Stimulated activated naive CD8-positive, alpha-beta T cell treated with anti-CD3 and anti-CD28 coated beads, Interleukin-15, amount 100 ng/mL, for 72 hours (primary cell): ENCODE measurements around the gene VPS13C.
A peak's percentile ranks its signal among the peaks of the same experiment; 100 is the strongest.
"Not testable (repeated sequence)": the region's sequence is repeated elsewhere in the genome, so short reads cannot be mapped to it uniquely, and the experiment has no call there.

ENCODE experiments used
- ATAC-seq: fragments of 150-1000 bp; cut with Tn5 transposase; 2 replicates; pipeline ENCODE4 v1.10.0; 2021; ENCODE audit warnings: mild to moderate bottlenecking, moderate library complexity
- DNase-seq, 2 donors: peaks; one replicate each; pipeline ENCODE4 v3.0.0; 2021 to 2022
- H3K27ac Mint-ChIP-seq, 2 donors: one replicate each; pipeline ENCODE4 v1.8.0; 2022; ENCODE audit warnings: mild to moderate bottlenecking in 2 of 2, mixed read lengths in 2 of 2, moderate library complexity in 2 of 2
- H3K27me3 Mint-ChIP-seq: one replicate; pipeline ENCODE4 v1.8.0; 2022; ENCODE audit warnings: mixed read lengths
- H3K4me1 Mint-ChIP-seq: one replicate; pipeline ENCODE4 v1.8.0; 2022; ENCODE audit warnings: mild to moderate bottlenecking, mixed read lengths
- H3K4me3 Mint-ChIP-seq, 2 donors: one replicate each; pipeline ENCODE4 v1.8.0; 2022; ENCODE audit warnings: mild to moderate bottlenecking in 2 of 2, mixed read lengths in 2 of 2, moderate library complexity in 1 of 2
- H3K9me3 Mint-ChIP-seq, 2 donors: one replicate each; pipeline ENCODE4 v1.8.0; 2022; ENCODE audit warnings: mixed read lengths in 2 of 2

The VPS13C gene

DNA sequence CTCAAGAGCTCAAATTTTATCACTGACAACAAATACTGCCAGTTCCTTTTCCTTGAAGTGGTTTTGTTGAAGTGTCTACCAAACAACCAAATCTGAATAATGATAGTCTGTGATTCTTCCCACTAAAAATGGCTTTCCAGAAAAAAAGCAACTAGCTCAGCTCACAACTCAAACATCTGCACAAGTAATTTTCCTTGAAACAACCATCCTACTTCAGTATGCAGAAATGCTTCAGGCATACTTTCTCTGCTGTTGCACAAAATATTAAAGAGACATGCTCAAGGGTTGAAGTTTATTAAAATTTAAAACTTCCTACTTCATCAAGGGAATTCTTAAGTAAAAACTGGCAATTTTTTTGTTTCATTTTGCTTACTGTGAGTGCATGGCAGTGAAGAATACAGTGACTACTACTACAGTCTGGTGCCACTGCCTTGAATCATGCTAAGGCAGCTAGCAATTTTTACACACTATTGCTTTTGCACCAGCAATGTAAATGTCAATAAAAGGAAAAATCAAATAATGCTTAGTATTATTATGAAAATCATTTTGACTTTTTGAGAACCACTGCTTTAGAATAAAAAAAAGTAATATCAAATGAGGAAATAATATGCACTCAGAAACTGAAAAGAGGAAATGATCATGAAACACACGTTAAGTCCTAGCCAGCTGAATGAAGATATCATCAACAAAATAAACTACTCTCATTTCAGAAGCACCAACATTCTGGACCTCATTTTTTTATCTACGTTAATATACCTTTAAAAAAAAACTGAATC is 33.6 kb downstream of the VPS13C start:
- DNase-seq: no peak
- H3K9me3 Mint-ChIP-seq: no peaks in the 10 kb centered on the region
- H3K27me3 Mint-ChIP-seq: no peaks in the 10 kb centered on the region
- ATAC-seq: no peak
- H3K4me3 Mint-ChIP-seq: no peak overlapping the region
- no peak overlapping the region for H3K27ac Mint-ChIP-seq
- H3K4me1 Mint-ChIP-seq: no peaks in the 10 kb centered on the region

DNA sequence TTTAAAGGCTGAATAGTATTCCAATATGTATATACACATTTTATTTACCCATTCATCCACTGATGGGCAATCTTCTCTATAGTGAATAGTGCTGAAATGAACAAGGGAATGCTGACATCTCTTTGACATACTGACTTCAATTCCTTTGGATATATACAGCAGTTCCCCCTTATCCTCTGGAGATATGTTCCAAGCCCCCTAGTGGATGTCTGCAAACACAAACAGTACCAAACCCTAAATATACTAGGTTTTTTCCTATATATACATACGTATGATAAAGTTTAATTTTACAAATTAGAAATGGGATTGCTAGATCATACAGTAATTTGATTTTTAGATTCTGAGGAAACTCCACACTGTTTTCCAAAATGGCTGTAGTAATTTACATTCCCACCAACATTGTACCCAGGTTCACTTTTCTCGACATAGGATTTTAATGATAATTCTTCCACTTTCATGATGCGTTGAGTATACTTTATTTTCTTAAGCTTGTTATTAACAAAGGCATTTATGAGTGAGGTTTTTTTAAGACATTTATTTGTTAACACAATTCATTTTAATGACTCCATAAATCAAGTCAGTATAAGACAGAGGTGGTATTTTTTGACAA is 38.2 kb downstream of the VPS13C start:
- H3K9me3 Mint-ChIP-seq: peaks cover 0 to 9% of the 10 kb centered on the region in 2 donors
- no peak for DNase-seq
- H3K4me1 Mint-ChIP-seq: no peaks in the 10 kb centered on the region
- H3K4me3 Mint-ChIP-seq: no peak overlapping the region
- no peak for ATAC-seq
- H3K27ac Mint-ChIP-seq: no peak overlapping the region
- H3K27me3 Mint-ChIP-seq: no peaks in the 10 kb centered on the region

DNA sequence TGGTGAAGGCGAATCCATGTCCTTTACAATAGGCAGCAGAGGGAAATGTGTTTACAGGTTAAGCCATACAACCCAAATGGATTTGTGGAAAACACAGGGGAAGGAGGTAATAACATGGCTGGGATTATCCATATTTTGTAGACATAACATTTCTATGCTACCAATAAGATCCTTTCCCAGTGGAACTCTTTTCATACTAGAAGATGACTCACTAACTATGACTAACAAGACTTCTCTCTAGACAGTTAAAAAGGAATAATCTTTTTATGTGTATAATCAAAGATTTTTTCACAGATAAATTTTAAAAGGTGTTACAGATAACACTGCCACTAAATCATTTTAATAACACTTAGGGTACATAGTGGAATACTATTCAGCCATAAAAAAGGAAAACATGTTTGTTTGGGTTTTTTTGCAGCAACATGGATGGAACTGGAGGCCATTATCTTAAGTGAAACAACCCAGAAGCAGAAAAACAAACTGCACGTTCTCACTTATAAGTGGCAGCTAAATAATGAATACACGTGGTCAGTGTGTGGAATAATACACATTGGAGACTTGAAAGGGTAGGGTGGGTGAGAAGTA is 39.6 kb downstream of the VPS13C start:
- Mint-ChIP-seq H3K9me3 (peaks cover 0 to 15% of the 10 kb centered on the region in 2 donors), H3K4me3 (no peak overlapping the region), H3K27me3 (no peaks in the 10 kb centered on the region), H3K27ac (no peak overlapping the region), H3K4me1 (no peaks in the 10 kb centered on the region)
- no peak for ATAC-seq
- DNase-seq: no peak

DNA sequence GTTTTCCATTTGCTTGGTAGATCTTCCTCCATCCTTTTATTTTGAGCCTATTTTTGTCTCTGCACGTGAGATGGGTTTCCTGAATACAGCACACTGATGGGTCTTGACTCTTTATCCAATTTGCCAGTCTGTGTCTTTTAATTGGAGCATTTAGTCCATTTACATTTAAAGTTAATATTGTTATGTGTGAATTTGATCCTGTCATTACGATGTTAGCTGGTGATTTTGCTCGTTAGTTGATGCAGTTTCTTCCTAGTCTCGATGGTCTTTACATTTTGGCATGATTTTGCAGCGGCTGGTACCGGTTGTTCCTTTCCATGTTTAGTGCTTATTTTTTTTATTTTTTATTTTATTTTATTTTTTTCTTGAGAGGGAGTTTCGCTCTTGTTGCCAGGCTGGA is 54.9 kb downstream of the VPS13C start:
- not testable (repeated sequence) for ATAC-seq, H3K4me3 Mint-ChIP-seq, H3K9me3 Mint-ChIP-seq, H3K27ac Mint-ChIP-seq, H3K27me3 Mint-ChIP-seq, H3K4me1 Mint-ChIP-seq, DNase-seq

DNA sequence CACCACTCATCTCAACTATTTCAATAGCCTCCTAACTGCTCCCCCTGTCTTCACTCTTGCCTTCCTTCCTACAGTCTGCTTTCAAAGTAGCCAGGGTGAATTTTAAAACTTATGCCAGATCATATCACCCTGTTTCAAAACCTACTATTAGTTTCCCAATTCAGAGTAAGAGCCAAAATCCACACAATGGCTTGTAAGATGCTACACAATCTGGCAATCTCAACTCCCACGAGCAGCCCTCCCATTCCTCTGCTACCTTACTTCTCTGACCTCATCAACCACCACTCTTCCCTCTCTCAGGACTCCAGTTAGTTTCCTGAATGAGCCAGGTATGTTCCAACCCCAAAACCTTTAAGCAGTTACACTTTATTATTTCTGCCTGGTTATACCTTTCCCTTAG is 62.5 kb downstream of the VPS13C start:
- Mint-ChIP-seq H3K4me1 (peaks cover 7% of the 10 kb centered on the region), H3K27me3 (no peaks in the 10 kb centered on the region), H3K4me3 (no peak overlapping the region), H3K9me3 (peaks cover 0 to 6% of the 10 kb centered on the region in 2 donors), H3K27ac (peak overlapping the region in 1 of 2 donors; percentile 1)
- DNase-seq (no peak), ATAC-seq (no peak)

DNA sequence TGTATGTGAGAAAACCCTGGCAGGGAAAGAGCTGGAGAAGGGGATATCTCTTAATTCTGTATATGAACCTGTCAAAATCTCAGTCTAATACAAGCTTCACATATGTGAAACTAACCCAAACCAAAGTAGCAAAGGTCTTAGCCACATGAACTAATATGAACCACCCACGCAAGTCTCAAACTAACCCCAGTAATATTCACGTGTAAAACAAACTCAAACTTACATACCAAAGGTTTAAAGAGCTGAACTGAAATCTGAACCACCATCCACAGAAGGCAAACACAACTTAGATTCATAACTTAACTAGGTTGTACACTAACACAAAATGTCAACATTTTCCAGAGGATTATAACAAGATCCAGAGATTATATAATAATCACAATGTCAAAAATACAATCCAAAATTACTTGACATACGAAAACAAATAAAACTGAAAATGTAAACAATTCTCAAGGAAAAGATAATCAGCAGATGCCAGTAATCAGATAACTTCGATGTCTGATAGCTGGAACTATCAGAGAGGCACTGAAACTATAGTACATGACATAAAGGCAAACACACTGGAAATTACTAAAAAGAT is 64.1 kb downstream of the VPS13C start:
- no peak for DNase-seq
- Mint-ChIP-seq H3K9me3 (peaks cover 0 to 6% of the 10 kb centered on the region in 2 donors), H3K4me1 (peaks cover 7% of the 10 kb centered on the region), H3K4me3 (no peak overlapping the region), H3K27ac (no peak overlapping the region), H3K27me3 (no peaks in the 10 kb centered on the region)
- no peak for ATAC-seq

DNA sequence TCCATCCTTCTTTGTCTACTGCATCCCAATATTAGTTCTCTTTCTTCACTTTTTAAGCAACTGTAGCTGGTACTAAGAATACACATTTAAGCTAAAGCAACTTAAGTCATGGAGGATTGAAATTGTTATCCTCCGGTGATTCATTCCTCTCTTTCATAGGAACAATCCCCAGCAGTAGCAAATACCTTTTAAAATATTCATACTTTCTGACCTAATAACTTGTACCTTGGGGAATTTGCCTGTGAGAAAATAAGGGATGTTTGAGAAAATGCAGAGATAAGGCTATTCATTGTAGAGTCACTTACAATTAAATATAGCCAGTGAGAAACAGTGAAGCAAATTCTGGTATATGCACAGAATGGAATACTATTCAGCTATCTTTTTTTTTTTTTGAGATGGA is 66.0 kb downstream of the VPS13C start:
- H3K9me3 Mint-ChIP-seq: peaks cover 0 to 6% of the 10 kb centered on the region in 2 donors
- peak overlapping the region in 1 of 2 donors; percentile 59 for H3K27ac Mint-ChIP-seq
- H3K4me3 Mint-ChIP-seq: no peak overlapping the region
- no peak for DNase-seq
- ATAC-seq: no peak
- H3K27me3 Mint-ChIP-seq: no peaks in the 10 kb centered on the region
- peaks cover 7% of the 10 kb centered on the region for H3K4me1 Mint-ChIP-seq

DNA sequence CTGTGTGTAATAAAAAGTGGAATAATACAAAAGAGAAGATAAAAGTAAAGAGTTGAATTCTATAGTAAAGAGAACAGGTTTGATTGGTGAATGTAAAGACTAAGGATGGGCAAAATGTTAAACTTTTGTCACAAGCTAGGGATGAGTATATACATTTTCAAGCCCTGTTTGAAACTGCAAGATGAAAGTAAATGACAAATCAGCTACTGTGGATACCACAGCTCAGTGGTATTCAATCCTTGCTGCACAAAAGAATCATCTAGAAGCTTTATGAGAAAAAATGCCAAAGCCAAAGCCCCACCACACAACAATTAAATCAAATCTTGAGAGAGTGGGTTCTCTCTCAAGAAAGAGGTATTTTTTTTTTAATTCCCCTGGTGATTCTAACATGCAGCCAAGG is 67.7 kb downstream of the VPS13C start:
- Mint-ChIP-seq H3K27me3 (no peaks in the 10 kb centered on the region), H3K9me3 (peaks cover 0 to 4% of the 10 kb centered on the region in 2 donors), H3K4me3 (no peak overlapping the region), H3K4me1 (peaks cover 7% of the 10 kb centered on the region), H3K27ac (no peak overlapping the region)
- DNase-seq: no peak
- ATAC-seq: no peak

DNA sequence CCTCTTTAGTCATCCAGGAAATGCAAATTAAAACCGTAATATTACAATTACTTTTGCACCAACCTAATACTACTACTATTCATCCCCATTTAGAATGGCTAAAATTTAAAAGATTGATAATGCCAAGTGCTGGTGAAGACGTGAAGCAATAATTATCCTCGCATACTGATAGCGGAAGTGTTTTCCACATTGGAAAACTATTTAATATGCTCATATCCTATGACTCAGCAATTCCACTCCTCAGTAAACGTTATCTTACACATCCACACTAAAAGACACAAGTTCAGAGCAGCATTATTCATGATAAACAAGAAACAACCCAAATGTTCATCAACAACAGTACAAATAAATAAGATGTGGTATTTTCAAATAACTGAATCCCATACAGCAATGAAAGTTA is 70.6 kb downstream of the VPS13C start:
- H3K4me1 Mint-ChIP-seq: no peaks in the 10 kb centered on the region
- DNase-seq: no peak
- no peak for ATAC-seq
- H3K4me3 Mint-ChIP-seq: no peak overlapping the region
- no peak overlapping the region for H3K27ac Mint-ChIP-seq
- H3K9me3 Mint-ChIP-seq: no peaks in the 10 kb centered on the region
- no peaks in the 10 kb centered on the region for H3K27me3 Mint-ChIP-seq

DNA sequence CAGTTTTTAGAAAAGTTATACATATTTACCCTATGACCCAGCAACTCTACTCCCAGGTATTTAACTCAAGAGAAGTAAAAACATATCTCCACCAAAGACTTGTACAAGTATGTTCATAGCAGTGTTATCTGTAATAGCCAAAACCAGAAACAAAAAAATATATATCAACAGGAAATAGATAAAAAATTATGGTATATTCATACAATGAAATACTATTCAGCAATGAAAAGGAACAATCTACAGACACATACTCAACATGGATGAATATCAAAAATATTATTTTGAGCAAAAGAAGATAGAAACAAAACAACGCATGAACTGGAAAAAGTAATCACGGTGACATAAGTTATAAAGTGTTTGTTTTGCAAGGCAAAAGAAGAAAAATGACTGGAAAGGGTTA is 72.4 kb downstream of the VPS13C start:
- DNase-seq (no peak), ATAC-seq (no peak)
- Mint-ChIP-seq H3K27ac (no peak overlapping the region), H3K4me1 (no peaks in the 10 kb centered on the region), H3K4me3 (no peak overlapping the region), H3K9me3 (no peaks in the 10 kb centered on the region), H3K27me3 (no peaks in the 10 kb centered on the region)

DNA sequence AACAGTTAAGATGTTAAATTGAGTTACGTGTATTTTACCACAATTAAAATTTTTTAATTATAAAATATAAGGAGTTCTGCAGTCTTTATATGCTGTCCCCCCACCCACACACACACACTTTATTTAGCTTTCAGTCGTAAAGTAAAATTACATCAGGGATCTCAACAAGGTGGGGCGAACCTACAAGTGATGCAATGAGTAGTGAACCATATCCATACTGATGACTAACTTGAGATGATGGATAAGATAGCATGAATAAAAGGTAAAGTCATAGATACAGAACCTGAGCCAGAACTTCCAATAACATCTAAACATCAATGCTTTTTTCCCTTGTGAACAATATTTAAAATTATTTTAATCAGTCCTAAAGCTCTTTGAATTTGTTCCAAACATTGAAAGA is 77.2 kb downstream of the VPS13C start:
- Mint-ChIP-seq H3K9me3 (no peaks in the 10 kb centered on the region), H3K27me3 (no peaks in the 10 kb centered on the region), H3K4me3 (no peak overlapping the region), H3K27ac (no peak overlapping the region), H3K4me1 (no peaks in the 10 kb centered on the region)
- ATAC-seq (no peak), DNase-seq (no peak)

DNA sequence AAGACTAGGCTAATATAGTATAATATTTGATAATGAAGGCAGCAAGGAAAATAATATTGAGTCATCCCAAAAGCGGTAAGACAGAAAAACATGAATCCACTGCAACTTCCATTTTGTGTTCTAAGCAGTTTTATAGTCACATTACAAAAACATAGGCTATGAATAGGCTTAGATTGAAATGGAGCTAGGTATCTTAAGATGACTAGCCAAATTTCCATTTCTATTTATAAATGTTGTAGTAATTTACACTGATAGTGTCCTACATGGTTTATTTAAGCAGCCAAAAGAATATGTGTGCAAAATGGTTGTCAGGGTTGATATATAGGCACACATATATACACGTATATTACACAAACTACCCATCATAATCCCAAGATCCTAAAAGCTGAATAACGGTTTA is 82.0 kb downstream of the VPS13C start:
- Mint-ChIP-seq H3K27me3 (no peaks in the 10 kb centered on the region), H3K27ac (no peak overlapping the region), H3K4me3 (no peak overlapping the region), H3K4me1 (peaks cover 16% of the 10 kb centered on the region), H3K9me3 (no peaks in the 10 kb centered on the region)
- DNase-seq: no peak
- no peak for ATAC-seq

DNA sequence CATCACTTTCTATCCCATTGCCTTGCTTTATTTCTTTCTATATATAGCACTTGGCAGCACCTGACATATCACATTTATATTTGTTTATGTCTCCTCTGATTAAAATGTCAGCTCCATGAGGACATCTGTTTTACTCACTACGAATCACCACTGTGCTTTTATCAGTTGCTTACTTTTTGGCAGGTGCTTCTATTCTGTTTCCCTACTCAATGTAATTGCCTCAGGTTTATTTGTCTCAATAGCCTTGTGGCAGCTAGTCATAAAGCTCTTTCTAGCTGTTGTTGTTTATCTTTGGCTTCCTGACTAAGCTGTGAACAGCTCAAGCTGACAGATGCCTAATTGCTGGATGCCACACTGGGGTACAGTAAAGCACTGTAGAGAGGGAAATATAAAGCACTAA is 85.5 kb downstream of the VPS13C start:
- DNase-seq (no peak), ATAC-seq (no peak)
- Mint-ChIP-seq H3K4me3 (no peak overlapping the region), H3K27me3 (no peaks in the 10 kb centered on the region), H3K27ac (peak overlapping the region in 1 of 2 donors; percentile 66), H3K9me3 (no peaks in the 10 kb centered on the region), H3K4me1 (peaks cover 16% of the 10 kb centered on the region)

DNA sequence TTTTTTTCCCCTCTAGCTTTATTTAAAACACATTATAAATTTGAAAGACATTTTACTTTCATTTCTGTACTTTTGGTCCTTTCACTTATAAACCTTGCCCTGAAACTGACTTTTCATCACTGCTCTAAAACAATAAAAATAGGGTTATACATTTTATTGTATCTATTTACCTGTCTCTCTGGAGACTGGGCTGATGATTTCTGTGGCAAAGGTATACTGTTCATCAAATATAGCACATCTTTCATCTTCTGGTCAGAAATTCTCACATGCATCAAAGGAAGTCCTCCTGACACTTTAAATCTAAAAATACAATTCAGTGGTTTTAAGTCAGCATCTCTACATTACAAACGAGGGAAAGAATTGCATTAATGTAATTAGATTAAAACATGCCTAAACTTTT is 86.1 kb downstream of the VPS13C start:
- ATAC-seq: no peak
- H3K27ac Mint-ChIP-seq: no peak overlapping the region

DNA sequence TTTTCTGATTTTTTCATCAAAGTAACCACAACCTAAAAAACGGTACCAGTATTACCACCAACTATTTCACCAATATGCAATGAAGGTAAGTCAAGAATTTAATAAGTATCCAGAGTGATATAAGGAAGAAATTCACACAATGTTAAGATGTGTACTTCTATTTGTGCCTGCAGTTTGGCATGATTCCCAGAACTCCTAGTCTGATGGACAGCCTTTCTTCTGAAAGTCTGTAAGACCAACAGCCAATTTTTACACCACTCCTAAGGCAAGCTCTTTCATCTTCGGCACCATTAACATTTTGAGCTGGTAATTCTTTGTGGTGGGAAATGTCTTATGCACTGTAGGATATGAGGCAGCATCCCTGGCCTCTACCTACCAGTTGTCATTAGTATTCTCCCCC is 108.3 kb downstream of the VPS13C start:
- no peaks in the 10 kb centered on the region for H3K27me3 Mint-ChIP-seq

More for the DNA sequence above, 86.1 kb downstream of the VPS13C start:
- no peaks in the 10 kb centered on the region for H3K27me3 Mint-ChIP-seq
- no peak overlapping the region for H3K4me3 Mint-ChIP-seq
- no peaks in the 10 kb centered on the region for H3K9me3 Mint-ChIP-seq
- H3K4me1 Mint-ChIP-seq: peaks cover 16% of the 10 kb centered on the region
- no peak for DNase-seq

DNA sequence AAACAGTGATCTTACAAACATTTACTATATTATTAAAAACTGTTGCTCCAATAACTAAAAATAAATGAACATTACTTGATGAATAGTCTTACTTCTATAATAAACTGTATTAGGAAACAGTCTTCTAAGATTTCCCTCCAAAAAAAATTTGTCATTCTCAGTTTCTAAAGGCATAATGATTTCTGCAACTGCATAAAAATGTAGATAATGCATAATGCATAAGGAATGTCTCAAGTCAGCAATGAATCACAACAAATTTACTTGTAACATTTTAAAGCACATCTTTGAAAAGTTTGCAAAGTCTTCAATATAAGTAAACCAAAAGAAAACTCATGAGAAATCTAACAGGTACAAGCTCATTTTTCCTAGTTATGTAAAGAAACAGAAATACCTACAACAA is 113.5 kb downstream of the VPS13C start:
- Mint-ChIP-seq H3K27me3 (no peaks in the 10 kb centered on the region), H3K27ac (no peak overlapping the region), H3K4me1 (no peaks in the 10 kb centered on the region), H3K4me3 (no peak overlapping the region), H3K9me3 (no peaks in the 10 kb centered on the region)
- DNase-seq (no peak), ATAC-seq (no peak)

More for the DNA sequence above, 108.3 kb downstream of the VPS13C start:
- ATAC-seq (no peak), DNase-seq (no peak)
- H3K4me3 Mint-ChIP-seq: no peak overlapping the region
- H3K4me1 Mint-ChIP-seq: no peaks in the 10 kb centered on the region
- H3K27ac Mint-ChIP-seq: no peak overlapping the region
- H3K9me3 Mint-ChIP-seq: peaks cover 4 to 7% of the 10 kb centered on the region in 2 donors
